ELR (cell line): ENCODE data around the gene LRRC8B.
"Not testable (repeated sequence)": the region's sequence is repeated elsewhere in the genome, so short reads cannot be mapped to it uniquely, and the experiment has no call there.

Experiments
- DNase-seq: peaks from one replicate; pipeline ENCODE4 v3.0.0-alpha.2; 2015; ENCODE audit warnings: low read depth

The LRRC8B gene

GRCh38 chr1:89525169-89525855 lies 683 bp downstream of the LRRC8B start:
- DNase-seq: no peak

- no peak for DNase-seq
Observed at GRCh38 chr1:89527256-89527655, 2.6 kb downstream of the LRRC8B start.

GRCh38 chr1:89527750-89528381 lies 3.2 kb downstream of the LRRC8B start:
- no peak for DNase-seq

- no peak for DNase-seq
Observed at GRCh38 chr1:89528382-89528780, 3.8 kb downstream of the LRRC8B start.

GRCh38 chr1:89529196-89529595 lies 4.6 kb downstream of the LRRC8B start:
- DNase-seq: no peak

GRCh38 chr1:89530444-89531089 lies 5.9 kb downstream of the LRRC8B start:
- DNase-seq: no peak

- no peak for DNase-seq
Observed at GRCh38 chr1:89531480-89532139, 7.0 kb downstream of the LRRC8B start.

- no peak for DNase-seq
Observed at GRCh38 chr1:89532228-89532627, 7.6 kb downstream of the LRRC8B start.

- DNase-seq: no peak
Observed at GRCh38 chr1:89532866-89533265, 8.2 kb downstream of the LRRC8B start.

- DNase-seq: no peak
Observed at GRCh38 chr1:89535537-89535936, 10.9 kb downstream of the LRRC8B start.

GRCh38 chr1:89536555-89537341 lies 12.1 kb downstream of the LRRC8B start:
- no peak for DNase-seq

GRCh38 chr1:89538361-89538760 lies 13.7 kb downstream of the LRRC8B start:
- DNase-seq: no peak

- no peak for DNase-seq
Observed at GRCh38 chr1:89539128-89539527, 14.5 kb downstream of the LRRC8B start.

GRCh38 chr1:89540406-89540970 lies 15.9 kb downstream of the LRRC8B start:
- DNase-seq: no peak

- no peak for DNase-seq
Observed at GRCh38 chr1:89542345-89542744, 17.7 kb downstream of the LRRC8B start.

GRCh38 chr1:89543632-89544031 lies 19.0 kb downstream of the LRRC8B start:
- not testable (repeated sequence) for DNase-seq

- no peak for DNase-seq
Observed at GRCh38 chr1:89545264-89546038, 20.8 kb downstream of the LRRC8B start.

- no peak for DNase-seq
Observed at GRCh38 chr1:89546082-89546889, 21.7 kb downstream of the LRRC8B start.

GRCh38 chr1:89546934-89547562 lies 22.4 kb downstream of the LRRC8B start:
- no peak for DNase-seq
